K562 (cell line): ENCODE measurements around the gene RSBN1L. TPM values are rescaled to one million over a fixed set of nuclear protein-coding genes. Genes with fewer than 3 reads are reported as not detected.

Source experiments
- CBFA2T2 ChIP-seq: fragments of 450-650 bp; conservative IDR thresholded peaks from 2 replicates; pipeline ENCODE4 v1.6.1; 2017; ENCODE audit warnings: mild to moderate bottlenecking
- GATA2 ChIP-seq: sonication (generic); formaldehyde crosslinking; IDR thresholded peaks from 2 replicates; pipeline ENCODE4 v1.4.0; 2020; ENCODE audit warnings: mild to moderate bottlenecking, missing genetic modification reagents
- HCFC1 ChIP-seq: IDR thresholded peaks from 2 replicates; pipeline ENCODE4 v1.6.1; 2012; ENCODE audit warnings: low read depth, low read length, improper control_type of control experiment
- HMBOX1 ChIP-seq: sonication (generic); IDR thresholded peaks from 2 replicates; pipeline ENCODE4 v1.6.1; 2016
- KDM5B ChIP-seq: fragments of 200-600 bp; sonication (generic); IDR thresholded peaks from 2 replicates; pipeline ENCODE4 v1.6.1; 2012; ENCODE audit warnings: low read depth, mild to moderate bottlenecking, moderate library complexity, low read length, control low read depth, inconsistent platforms; ENCODE audit not compliant: insufficient replicate concordance
- NR2C1 ChIP-seq, 2 experiments: fragments of 450-650 bp; IDR thresholded peaks; 2 replicates each; pipeline ENCODE4 v1.6.1; 2017; ENCODE audit warnings: mild to moderate bottlenecking in 2 of 2, antibody characterized with exemption in 1 of 2, inconsistent platforms in 1 of 2, missing compliant biosample characterization in 1 of 2, missing genetic modification characterization in 1 of 2
- NR2C2 ChIP-seq, 2 experiments: fragments of 200-800 bp in 1 of 2; sonication (Bioruptor generic) in 1 of 2; sonication (generic) in 1 of 2; formaldehyde crosslinking in 1 of 2; IDR thresholded peaks; 2 replicates each; pipeline versions ENCODE4 v1.6.1 to v1.8.0; 2016 to 2022; ENCODE audit warnings: mild to moderate bottlenecking in 1 of 2, missing compliant biosample characterization in 1 of 2, missing genetic modification characterization in 1 of 2, missing genetic modification reagents in 1 of 2
- POLR2G ChIP-seq: fragments of 200-400 bp; formaldehyde crosslinking; IDR thresholded peaks from 2 replicates; pipeline ENCODE4 v1.6.1; 2017; ENCODE audit warnings: low read depth, mild to moderate bottlenecking, antibody characterized with exemption, low read length, moderate library complexity
- SMAD1 ChIP-seq: fragments of 150-350 bp; IDR thresholded peaks from 2 replicates; pipeline ENCODE4 v1.6.1; 2014; ENCODE audit warnings: low read length, low read depth; ENCODE audit not compliant: partially characterized antibody
- SMC3 ChIP-seq: conservative IDR thresholded peaks from 2 replicates; pipeline ENCODE4 v1.6.1; 2011; ENCODE audit warnings: low read depth, low read length, improper control_type of control experiment; ENCODE audit not compliant: insufficient read depth
- TEAD4 ChIP-seq, 2 experiments: sonication (generic) in 1 of 2; formaldehyde crosslinking in 1 of 2; IDR thresholded peaks; 2 replicates each; pipeline versions ENCODE4 v1.6.1 to v1.8.0; 2012 to 2022; ENCODE audit warnings: borderline replicate concordance in 1 of 2, inconsistent platforms in 1 of 2, low read length in 1 of 2, mild to moderate bottlenecking in 1 of 2, missing genetic modification reagents in 1 of 2
- ZBTB5 ChIP-seq: fragments of 450-650 bp; IDR thresholded peaks from 2 replicates; pipeline ENCODE4 v1.6.1; 2017; ENCODE audit warnings: antibody characterized with exemption
- ZNF764 ChIP-seq: fragments of 250-450 bp; sonication (Bioruptor Pico); IDR thresholded peaks from 2 replicates; pipeline ENCODE4 v1.4.0; 2020; ENCODE audit warnings: low read depth, mild to moderate bottlenecking, moderate library complexity
- ZNF785 ChIP-seq: fragments of 250-450 bp; sonication (Bioruptor Pico); IDR thresholded peaks from 2 replicates; pipeline ENCODE4 v1.4.0; 2020; ENCODE audit warnings: mild to moderate bottlenecking
- polyA plus RNA-seq, 8 experiments: library from polyadenylated mRNA; depleted of rRNA in 4 of 8; stranded (reverse) in 5 of 8; unstranded in 3 of 8; fragments of >200 nt; fragmentation: Nextera tagmentation in 2 of 8; fragmentation: Illumina TruSeq in 1 of 8; extraction: Ambion mirVana in 2 of 8; extraction: Trizol in 1 of 8; gene quantifications; 2 replicates each; pipeline versions ENCODE4 v1.2.1 to v1.2.3, GENCODE V29; 2011 to 2014; ENCODE audit warnings: inconsistent platforms in 1 of 8, missing spikeins in 1 of 8
- total RNA-seq, 7 experiments: library from RNA; depleted of rRNA in 6 of 7; stranded (reverse); fragments of >200 nt in 6 of 7; fragmentation: Illumina TruSeq in 2 of 7; extraction: Trizol in 2 of 7; gene quantifications; 2 replicates each; pipeline versions ENCODE4 v1.2.1 to v1.2.3, GENCODE V29; 2011 to 2021; ENCODE audit warnings: low replicate concordance in 1 of 7
- TF ChIP-seq, protein P1 (sequence below), 2 experiments: IDR thresholded peaks; 2 replicates each; pipeline ENCODE4 v1.6.1; 2012; ENCODE audit warnings: improper control_type of control experiment in 2 of 2, low read depth in 2 of 2, low read length in 2 of 2, borderline replicate concordance in 1 of 2
- TF ChIP-seq, protein P2 (sequence below): fragments of 250-450 bp; sonication (Bioruptor Pico); IDR thresholded peaks from 2 replicates; pipeline ENCODE4 v1.8.0; 2021; ENCODE audit warnings: moderate library complexity, mild to moderate bottlenecking, inconsistent platforms
- TF ChIP-seq, protein P3 (sequence below): fragments of 450-650 bp; formaldehyde crosslinking; IDR thresholded peaks from 2 replicates; pipeline ENCODE4 v1.4.0; 2020; ENCODE audit warnings: mild to moderate bottlenecking, moderate library complexity
- TF ChIP-seq, protein P4 (sequence below): sonication (generic); formaldehyde crosslinking; IDR thresholded peaks from 2 replicates; pipeline ENCODE4 v1.5.0; 2020; ENCODE audit warnings: missing genetic modification reagents

RSBN1L gene
- total and polyA plus RNA-seq, 9 of the 15 experiments (the other 6 are each of a cell fraction or from before 2014, with no cell fraction given) = 6.2 to 35.2 (median 20.1) TPM

DNA sequence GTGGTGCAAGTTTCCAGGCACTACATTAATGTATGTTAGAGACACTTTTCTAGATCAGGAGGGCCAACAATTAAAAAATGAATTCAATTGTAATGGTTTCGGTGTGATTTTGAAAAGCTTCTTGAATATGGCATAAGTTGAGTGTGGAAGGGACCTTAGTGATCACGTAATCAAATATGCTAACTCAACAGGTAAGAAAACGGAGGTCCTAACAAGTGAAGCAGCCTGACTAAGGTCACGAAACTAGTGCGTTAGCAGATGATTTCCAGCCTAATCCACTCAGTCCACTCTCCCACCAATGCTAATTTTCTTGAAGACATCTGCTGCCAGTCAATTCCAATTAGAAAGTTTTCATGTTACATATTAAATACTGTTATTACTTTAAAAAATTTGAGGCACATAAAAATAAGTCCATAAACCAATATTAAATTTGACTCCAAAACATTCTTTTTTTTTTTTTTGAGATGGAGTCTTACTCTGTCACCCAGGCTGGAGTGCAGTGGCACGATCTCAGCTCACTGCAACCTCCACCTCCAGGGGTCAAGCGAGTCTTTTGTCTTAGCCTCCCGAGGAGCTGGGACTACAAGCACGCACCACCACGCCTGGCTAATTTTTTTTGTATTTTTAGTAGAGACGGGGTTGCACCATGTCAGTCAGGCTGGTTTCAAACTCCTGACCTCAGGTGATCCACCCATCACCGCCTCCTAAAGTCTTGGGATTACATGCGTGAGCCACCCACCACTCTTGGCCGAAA, 2.3 kb upstream of the RSBN1L start (continued):
- TF ChIP-seq, protein P1, sequence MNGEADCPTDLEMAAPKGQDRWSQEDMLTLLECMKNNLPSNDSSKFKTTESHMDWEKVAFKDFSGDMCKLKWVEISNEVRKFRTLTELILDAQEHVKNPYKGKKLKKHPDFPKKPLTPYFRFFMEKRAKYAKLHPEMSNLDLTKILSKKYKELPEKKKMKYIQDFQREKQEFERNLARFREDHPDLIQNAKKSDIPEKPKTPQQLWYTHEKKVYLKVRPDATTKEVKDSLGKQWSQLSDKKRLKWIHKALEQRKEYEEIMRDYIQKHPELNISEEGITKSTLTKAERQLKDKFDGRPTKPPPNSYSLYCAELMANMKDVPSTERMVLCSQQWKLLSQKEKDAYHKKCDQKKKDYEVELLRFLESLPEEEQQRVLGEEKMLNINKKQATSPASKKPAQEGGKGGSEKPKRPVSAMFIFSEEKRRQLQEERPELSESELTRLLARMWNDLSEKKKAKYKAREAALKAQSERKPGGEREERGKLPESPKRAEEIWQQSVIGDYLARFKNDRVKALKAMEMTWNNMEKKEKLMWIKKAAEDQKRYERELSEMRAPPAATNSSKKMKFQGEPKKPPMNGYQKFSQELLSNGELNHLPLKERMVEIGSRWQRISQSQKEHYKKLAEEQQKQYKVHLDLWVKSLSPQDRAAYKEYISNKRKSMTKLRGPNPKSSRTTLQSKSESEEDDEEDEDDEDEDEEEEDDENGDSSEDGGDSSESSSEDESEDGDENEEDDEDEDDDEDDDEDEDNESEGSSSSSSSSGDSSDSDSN (IDR thresholded peaks at IDR 0.05; ENCODE audit: borderline replicate concordance in 1 of 2, low read depth in 2 of 2, low read length in 2 of 2) = no peak
- TF ChIP-seq ZNF785 (CRISPR knock-in tag) (no peak), NR2C1 (IDR thresholded peaks at IDR 0.05) (0 out of 2 replicates have a peak, but pooled peaks have one; percentile 15), NR2C1 (tag; IDR thresholded peaks at IDR 0.05) (no peak), KDM5B (no peak), SMAD1 (no peak), SMC3 (no peak), POLR2G (no peak), NR2C2 (CRISPR knock-in tag; IDR thresholded peaks at IDR 0.05) (no peak), NR2C2 (tag; IDR thresholded peaks at IDR 0.05) (no peak), TEAD4 (IDR thresholded peaks at IDR 0.05; ENCODE audit: low read length) (peak; percentile 24; the same call in 1 of the 2 replicates), TEAD4 (CRISPR knock-in tag; IDR thresholded peaks at IDR 0.05; ENCODE audit: borderline replicate concordance) (no peak), GATA2 (CRISPR knock-in tag) (no peak), HCFC1 (no peak), HMBOX1 (peak; percentile 51; the same call in 1 of the 2 replicates), CBFA2T2 (no peak), ZBTB5 (no peak), ZNF764 (CRISPR knock-in tag) (no peak)
- TF ChIP-seq, protein P2, sequence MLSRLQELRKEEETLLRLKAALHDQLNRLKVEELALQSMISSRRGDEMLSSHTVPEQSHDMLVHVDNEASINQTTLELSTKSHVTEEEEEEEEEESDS (CRISPR knock-in tag) = no peak
- TF ChIP-seq, protein P3, sequence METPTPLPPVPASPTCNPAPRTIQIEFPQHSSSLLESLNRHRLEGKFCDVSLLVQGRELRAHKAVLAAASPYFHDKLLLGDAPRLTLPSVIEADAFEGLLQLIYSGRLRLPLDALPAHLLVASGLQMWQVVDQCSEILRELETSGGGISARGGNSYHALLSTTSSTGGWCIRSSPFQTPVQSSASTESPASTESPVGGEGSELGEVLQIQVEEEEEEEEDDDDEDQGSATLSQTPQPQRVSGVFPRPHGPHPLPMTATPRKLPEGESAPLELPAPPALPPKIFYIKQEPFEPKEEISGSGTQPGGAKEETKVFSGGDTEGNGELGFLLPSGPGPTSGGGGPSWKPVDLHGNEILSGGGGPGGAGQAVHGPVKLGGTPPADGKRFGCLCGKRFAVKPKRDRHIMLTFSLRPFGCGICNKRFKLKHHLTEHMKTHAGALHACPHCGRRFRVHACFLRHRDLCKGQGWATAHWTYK = no peak
- TF ChIP-seq, protein P4, sequence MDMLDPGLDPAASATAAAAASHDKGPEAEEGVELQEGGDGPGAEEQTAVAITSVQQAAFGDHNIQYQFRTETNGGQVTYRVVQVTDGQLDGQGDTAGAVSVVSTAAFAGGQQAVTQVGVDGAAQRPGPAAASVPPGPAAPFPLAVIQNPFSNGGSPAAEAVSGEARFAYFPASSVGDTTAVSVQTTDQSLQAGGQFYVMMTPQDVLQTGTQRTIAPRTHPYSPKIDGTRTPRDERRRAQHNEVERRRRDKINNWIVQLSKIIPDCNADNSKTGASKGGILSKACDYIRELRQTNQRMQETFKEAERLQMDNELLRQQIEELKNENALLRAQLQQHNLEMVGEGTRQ = no peak
